ENCODE data around the gene IDS. TPM values are rescaled to one million over a fixed set of nuclear protein-coding genes. Genes with fewer than 3 reads are reported as not detected.
A peak's percentile ranks its signal among the peaks of the same experiment; 100 is the strongest.
"Not testable (repeated sequence)": the region's sequence is repeated elsewhere in the genome, so short reads cannot be mapped to it uniquely, and the experiment has no call there.

Gene IDS, protein sequence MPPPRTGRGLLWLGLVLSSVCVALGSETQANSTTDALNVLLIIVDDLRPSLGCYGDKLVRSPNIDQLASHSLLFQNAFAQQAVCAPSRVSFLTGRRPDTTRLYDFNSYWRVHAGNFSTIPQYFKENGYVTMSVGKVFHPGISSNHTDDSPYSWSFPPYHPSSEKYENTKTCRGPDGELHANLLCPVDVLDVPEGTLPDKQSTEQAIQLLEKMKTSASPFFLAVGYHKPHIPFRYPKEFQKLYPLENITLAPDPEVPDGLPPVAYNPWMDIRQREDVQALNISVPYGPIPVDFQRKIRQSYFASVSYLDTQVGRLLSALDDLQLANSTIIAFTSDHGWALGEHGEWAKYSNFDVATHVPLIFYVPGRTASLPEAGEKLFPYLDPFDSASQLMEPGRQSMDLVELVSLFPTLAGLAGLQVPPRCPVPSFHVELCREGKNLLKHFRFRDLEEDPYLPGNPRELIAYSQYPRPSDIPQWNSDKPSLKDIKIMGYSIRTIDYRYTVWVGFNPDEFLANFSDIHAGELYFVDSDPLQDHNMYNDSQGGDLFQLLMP
- 43.6 TPM for total RNA-seq (ENCODE audit: insufficient read depth, low replicate concordance)

DNA sequence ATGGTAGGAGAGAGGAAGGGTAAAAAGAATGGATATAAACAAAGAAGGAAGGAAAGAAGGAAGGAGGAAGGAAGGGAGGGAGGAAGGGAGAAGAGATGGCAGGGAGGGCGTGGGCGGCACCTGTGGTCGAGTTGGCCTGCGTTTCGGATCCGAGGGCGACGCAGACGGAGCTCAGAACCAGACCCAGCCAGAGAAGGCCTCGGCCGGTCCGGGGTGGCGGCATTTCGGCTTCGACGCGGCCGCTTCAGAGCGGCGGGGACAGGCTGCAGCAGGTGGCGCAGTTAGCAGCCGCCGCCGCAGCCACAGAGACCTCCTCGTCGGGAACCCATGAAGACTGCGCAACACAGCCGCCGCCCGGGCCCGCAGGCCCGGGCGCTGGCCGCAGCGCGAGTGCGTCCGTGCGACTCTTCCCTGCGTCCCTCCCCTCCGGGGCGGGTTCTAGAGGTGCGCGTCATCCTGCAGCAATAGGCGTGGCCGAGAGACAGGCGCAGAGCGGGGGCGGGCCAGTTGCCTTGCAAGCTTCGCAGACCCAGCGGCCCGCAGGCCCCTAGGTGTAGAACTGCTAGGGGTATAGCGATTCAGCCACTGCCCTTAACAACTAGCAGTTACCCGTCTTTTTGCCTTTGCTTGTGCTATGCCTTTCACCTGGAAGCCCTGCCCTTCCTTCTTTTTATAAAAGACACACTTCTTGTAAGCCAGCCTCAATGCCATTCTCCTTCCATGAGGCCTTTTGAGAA is at the start of gene IDS:
Gene IDS, minus strand, starts transcription at position 392 of the 737 bp plus-strand sequence. Its CDS starts 169 bp downstream, at position 223.
- peak; percentile 94 for DNase-seq (ENCODE audit: low spot score)

DNA sequence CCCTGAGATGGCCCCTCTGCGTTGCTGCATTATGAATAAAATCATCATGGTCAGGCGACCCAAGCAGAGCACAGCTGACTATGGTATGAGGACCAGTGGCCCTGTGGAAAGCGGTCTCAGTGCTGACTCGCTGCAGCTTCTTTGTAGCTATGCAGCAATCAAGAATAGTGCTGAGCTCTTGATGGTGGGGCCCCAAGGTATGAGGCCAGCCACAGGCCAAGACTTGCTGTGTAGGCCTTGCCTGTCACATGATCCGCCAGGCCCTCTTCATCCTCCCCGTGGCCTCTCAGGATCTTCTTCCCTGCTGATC is 46.8 kb upstream of the IDS start:
- DNase-seq (ENCODE audit: low spot score): not testable (repeated sequence)

- not testable (repeated sequence) for DNase-seq (ENCODE audit: low spot score)
These were observed 46.3 kb upstream of the IDS start for GRCh38 chrX:149551245-149551938.

GRCh38 chrX:149550454-149550853 is 45.3 kb upstream of the IDS start:
- not testable (repeated sequence) for DNase-seq (ENCODE audit: low spot score)

- not testable (repeated sequence) for DNase-seq (ENCODE audit: low spot score)
These were observed 44.6 kb upstream of the IDS start, which contains the start of gene HSFX3 for GRCh38 chrX:149549701-149550100. TSS of gene HSFX3 (minus strand) at chrX:149549924. CDS start at chrX:149549852, 72 bp downstream.

- DNase-seq (ENCODE audit: low spot score): not testable (repeated sequence)
These were observed 42.7 kb upstream of the IDS start for GRCh38 chrX:149547782-149548181.

DNA sequence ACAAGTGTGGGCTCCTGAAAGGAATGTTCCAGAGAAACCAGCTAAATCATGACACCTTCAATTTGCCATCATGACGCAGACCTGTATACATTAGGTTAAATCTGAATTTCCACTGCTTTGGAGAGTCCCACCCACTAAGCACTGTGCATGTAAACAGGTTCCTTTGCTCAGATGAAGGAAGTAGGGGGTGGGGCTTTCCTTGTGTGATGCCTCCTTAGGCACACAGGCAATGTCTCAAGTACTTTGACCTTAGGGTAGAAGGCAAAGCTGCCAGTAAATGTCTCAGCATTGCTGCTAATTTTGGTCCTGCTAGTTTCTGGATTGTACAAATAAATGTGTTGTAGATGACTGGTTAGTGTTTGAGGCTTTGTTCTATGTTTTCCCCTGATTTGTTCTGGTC is 41.9 kb upstream of the IDS start:
- DNase-seq (ENCODE audit: low spot score): not testable (repeated sequence)

DNA sequence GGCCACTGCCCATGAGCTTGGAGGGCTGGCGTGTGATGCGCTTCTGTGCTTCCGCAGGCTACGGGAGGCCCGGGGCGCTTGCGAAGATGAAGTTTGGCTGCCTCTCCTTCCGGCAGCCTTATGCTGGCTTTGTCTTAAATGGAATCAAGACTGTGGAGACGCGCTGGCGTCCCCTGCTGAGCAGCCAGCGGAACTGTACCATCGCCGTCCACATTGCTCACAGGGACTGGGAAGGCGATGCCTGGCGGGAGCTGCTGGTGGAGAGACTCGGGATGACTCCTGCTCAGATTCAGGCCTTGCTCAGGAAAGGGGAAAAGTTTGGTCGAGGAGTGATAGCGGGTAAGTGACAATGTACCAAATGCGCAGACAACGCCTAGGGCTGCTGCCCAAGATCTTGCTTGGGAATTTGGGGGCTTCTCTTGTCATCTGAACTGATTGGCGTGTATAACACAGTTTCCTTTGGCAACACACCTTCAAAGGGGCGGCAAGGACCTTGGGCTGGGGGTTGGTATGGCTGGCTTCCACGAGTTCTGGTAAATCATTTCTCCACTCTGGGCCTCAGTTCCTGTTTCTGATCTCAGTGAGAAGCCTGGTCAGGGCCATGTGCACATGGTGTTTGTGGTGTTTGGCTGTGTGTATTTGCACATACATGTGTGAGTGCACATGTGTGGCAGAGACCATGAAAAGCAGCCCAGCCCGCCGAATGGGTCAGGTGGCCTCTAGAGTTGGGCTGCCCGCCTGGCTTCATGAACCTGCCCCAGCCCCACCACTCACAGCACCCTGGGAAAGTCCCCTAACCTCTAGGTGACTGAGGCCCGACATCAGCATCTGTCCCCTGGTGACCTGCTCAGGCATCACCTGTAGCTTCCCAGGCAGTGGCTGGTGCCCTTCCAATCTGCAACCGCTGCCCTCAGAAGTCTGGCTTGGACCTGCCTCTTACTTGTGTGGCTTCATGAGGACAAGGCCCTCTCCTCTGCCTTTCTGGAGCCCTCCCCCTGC is 40.7 kb upstream of the IDS start:
- DNase-seq (ENCODE audit: low spot score): not testable (repeated sequence)

GRCh38 chrX:149541521-149542047 is 36.5 kb upstream of the IDS start:
- DNase-seq (ENCODE audit: low spot score): no peak

DNA sequence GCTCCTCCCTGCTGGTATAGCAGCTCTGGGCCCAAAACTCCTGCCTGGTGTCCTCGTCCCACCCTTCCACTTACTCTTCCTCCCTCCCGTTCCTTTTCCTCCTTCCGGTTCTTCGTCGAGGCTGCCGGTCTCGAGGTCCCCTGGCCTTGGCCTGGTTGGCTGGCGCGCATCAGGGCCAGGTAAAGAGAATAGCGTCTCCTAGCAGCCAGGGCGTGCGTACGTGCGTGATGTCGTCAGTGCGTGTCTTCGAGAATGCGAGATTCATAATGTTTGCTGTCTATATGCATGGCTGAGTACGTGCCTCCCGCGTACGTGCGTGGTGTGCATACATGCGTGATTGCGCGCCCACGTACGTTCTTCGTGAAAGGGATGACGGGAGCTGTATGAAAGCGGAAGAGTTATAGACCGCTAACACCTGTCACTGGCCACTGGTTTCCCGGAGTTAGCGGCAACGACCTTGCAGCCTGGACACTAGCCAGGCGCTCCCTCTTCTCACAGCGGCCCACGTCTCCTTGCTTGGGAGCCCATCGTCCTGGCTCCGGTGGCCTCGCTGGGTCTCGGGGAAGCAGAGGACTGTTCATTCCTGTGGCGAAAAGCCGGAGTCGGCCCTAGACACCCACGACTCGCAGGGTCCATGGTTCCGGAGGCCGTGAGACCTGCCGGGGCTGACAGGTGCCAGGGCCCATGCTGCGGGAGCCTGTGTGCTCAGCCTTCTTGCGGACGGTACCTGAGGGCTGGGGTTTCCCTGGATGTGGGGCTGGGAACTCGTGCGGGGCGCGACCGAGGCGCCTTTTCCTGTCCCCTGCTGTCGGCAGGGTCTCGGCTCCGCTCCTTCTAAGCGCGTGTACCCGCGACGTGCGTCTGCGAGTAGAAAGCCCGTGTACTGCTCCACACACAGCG is 35.8 kb upstream of the IDS start, which contains the start of gene EOLA1:
Gene EOLA1, plus strand, starts transcription at position 392 of the 900 bp plus-strand sequence. CDS start 4,619 bp downstream, outside the sequence.
- DNase-seq (ENCODE audit: low spot score): peak; percentile 96

DNA sequence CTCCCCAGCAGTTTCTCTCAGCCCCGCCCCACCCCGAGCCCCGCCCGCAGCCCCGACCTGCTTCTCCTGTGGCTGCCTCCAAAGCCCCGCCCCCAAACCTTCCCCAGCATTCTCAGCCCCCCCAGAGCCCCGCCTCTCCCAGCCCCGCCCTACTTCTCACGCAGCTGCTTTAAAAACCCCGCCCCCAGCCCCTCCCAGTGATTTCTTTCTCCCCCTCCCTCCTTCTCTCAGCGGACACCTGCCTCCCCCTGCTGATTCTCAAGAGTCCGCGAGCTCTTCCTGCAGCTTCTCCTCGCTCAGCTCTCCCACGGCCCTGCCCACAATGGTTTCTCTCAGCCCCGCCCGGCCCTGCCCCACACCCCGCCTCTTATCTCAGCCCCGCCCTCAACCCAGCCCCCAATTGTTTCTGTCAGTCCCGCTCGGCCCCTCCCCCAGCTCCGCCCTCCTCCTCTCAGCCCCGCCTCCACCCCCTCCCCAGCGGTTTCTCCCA is 35.1 kb upstream of the IDS start:
- DNase-seq (ENCODE audit: low spot score): peak; percentile 93

- DNase-seq (ENCODE audit: low spot score): peak; percentile 96
These were observed 34.4 kb upstream of the IDS start for GRCh38 chrX:149539283-149540130.

- DNase-seq (ENCODE audit: low spot score): not testable (repeated sequence)
These were observed 32.4 kb upstream of the IDS start for GRCh38 chrX:149537474-149537873.

DNA sequence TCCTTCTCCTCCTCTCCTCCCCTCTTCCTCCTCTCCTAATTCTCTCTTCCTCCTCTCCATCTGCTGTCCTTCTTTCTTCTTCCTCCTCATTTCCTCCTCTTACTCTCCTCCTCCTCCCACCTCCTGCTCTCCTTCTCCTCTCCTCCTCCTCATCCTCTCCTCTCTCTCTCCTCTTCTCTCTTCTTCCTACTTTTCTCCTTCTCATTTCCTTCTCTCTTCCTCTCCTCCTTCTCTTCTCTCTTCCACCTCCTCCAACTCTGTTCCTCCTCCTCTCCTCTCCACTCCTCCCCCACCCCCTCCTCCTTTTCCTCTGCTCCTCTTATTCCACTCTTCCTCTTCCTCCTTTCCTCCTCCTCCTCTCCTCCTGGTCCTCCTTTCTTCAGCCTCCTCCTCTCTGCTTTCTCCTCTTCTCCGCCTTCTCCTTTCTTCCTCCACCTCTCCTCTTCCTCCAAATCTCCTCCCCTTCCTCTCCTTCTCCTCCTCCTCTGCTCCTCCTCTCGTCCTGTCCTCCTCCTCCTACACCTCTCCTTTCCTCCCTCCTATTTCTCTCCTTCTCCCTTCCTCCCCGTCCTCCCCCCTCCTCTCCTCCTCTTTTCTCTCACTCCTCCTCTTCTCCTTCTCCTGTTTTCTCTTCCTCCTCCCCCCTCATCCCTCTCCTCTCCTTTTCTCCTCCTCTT is 30.0 kb upstream of the IDS start:
- not testable (repeated sequence) for DNase-seq (ENCODE audit: low spot score)

DNA sequence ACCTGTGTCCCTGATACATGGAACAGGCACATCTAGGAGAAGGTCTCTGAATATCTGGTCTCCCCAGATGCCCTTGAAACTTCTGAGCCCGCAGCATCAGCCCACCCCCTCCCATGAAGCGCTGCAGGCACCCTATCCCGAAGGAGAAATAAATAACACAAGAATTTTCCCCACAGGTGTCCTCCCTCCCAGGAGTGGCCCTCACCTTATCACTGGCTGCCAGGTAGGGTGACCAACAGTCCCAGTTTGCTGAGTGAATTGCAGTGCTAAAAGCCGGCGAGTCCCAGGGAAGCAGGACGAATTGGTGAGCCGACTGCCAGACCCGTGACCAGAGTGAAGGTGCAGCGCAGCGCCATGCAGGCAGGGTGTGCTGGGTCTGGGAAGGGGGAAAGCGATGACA is 28.9 kb upstream of the IDS start:
- not testable (repeated sequence) for DNase-seq (ENCODE audit: low spot score)

DNA sequence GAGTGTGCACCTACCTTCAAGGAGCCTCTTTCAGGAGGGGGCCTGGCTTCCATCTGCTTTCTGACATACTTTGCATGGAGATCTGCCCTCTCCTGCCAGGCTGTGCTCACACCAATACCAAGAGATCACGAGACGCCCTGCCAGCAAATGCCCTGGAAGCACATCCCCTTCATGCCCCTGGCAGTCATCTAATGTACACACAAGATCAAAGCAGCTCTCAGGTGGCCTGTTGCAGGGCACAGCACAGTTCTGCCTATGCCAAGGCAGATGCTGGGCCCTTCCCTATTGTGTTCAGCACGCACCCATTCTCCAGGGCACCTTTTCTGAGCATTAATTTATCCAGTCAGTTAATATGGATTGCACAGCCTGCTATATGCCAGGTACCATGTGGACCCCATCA is 27.8 kb upstream of the IDS start:
- not testable (repeated sequence) for DNase-seq (ENCODE audit: low spot score)

DNA sequence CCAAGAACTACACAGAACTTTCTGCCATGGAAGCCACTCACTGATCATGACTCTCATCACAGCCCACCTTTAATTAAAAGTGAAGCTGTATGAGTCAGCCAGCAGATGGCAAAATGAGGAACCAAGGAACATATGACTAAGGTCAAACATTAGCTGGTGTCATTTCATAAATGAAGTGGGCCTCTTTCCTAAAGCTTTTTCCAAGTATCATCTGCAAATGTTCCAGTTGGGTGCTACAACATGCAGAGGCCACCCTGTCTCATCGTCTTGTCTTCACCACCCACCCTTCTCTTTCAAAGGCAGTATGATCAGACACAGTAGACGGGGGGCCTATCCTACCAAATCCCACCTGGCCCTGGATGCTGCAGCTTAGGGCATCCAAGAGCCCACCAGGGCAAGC is 26.5 kb upstream of the IDS start:
- DNase-seq (ENCODE audit: low spot score): no peak
